ENCODE measurements around the gene RMDN3. TPM values are rescaled to one million over a fixed set of nuclear protein-coding genes. Genes with fewer than 3 reads are reported as not detected.

Gene RMDN3
- total RNA-seq, 1 experiment from 2014 or later: 23.5 TPM

- H3K27ac Mint-ChIP-seq (ENCODE audit: unreplicated experiment): no peak overlapping the region
- no peak for TF ChIP-seq CTCF (IDR thresholded peaks at IDR 0.05; ENCODE audit: unreplicated experiment)
- no peak overlapping the region for H3K4me3 Mint-ChIP-seq (ENCODE audit: low read depth, unreplicated experiment)
- CTCF ChIA-PET: interaction anchor here (0.6 kb wide), 1 partner anchor 780 kb away, joined by 3 read pairs; no protein-coding TSS in a partner anchor
- intact Hi-C loops (cut with micrococcal nuclease; ENCODE audit: unreplicated experiment): no loop called here
- no peaks in the 10 kb centered on the region for H3K9me3 Mint-ChIP-seq (ENCODE audit: low read depth, unreplicated experiment)
- peaks cover 29% of the 10 kb centered on the region for H3K36me3 Mint-ChIP-seq (ENCODE audit: insufficient read depth, unreplicated experiment)
- H3K27me3 Mint-ChIP-seq (ENCODE audit: unreplicated experiment): no peaks in the 10 kb centered on the region
- no TSS peak for BruUV-seq (replicated peaks)
- H3K4me1 Mint-ChIP-seq (ENCODE audit: low read depth, unreplicated experiment): peaks cover 22% of the 10 kb centered on the region
- no peak for DNase-seq
Observed at GRCh38 chr15:40766906-40767837, 12.1 kb upstream of the RMDN3 start.

GRCh38 chr15:40766194-40766815, 11.3 kb upstream of the RMDN3 start:
- no peak overlapping the region for H3K27ac Mint-ChIP-seq (ENCODE audit: unreplicated experiment)
- no peak overlapping the region for H3K4me3 Mint-ChIP-seq (ENCODE audit: low read depth, unreplicated experiment)
- CTCF ChIA-PET: interaction anchor here (0.6 kb wide), 1 partner anchor 781 kb away, joined by 3 read pairs; no protein-coding TSS in a partner anchor
- peaks cover 22% of the 10 kb centered on the region for H3K4me1 Mint-ChIP-seq (ENCODE audit: low read depth, unreplicated experiment)
- no peak for TF ChIP-seq CTCF (IDR thresholded peaks at IDR 0.05; ENCODE audit: unreplicated experiment)
- BruUV-seq (replicated peaks): no TSS peak
- peaks cover 24% of the 10 kb centered on the region for H3K36me3 Mint-ChIP-seq (ENCODE audit: insufficient read depth, unreplicated experiment)
- no peak for DNase-seq
- H3K9me3 Mint-ChIP-seq (ENCODE audit: low read depth, unreplicated experiment): no peaks in the 10 kb centered on the region
- intact Hi-C loops (cut with micrococcal nuclease; ENCODE audit: unreplicated experiment): no loop called here
- H3K27me3 Mint-ChIP-seq (ENCODE audit: unreplicated experiment): no peaks in the 10 kb centered on the region

GRCh38 chr15:40764629-40765103, 9.6 kb upstream of the RMDN3 start:
- no TSS peak for BruUV-seq (replicated peaks)
- Mint-ChIP-seq H3K9me3 (ENCODE audit: low read depth, unreplicated experiment) (no peaks in the 10 kb centered on the region), H3K27me3 (ENCODE audit: unreplicated experiment) (no peaks in the 10 kb centered on the region)

More at GRCh38 chr15:40764629-40765103, 9.6 kb upstream of the RMDN3 start:
- TF ChIP-seq CTCF (IDR thresholded peaks at IDR 0.05; ENCODE audit: unreplicated experiment): no peak
- Mint-ChIP-seq H3K36me3 (ENCODE audit: insufficient read depth, unreplicated experiment) (peaks cover 17% of the 10 kb centered on the region), H3K4me1 (ENCODE audit: low read depth, unreplicated experiment) (peaks cover 13% of the 10 kb centered on the region), H3K4me3 (ENCODE audit: low read depth, unreplicated experiment) (peak overlapping the region; percentile 60), H3K27ac (ENCODE audit: unreplicated experiment) (no peak overlapping the region)
- CTCF ChIA-PET: interaction anchor here (0.6 kb wide), 1 partner anchor 321 kb away, joined by 3 read pairs; no protein-coding TSS in a partner anchor
- DNase-seq: no peak
- intact Hi-C loops (cut with micrococcal nuclease; ENCODE audit: unreplicated experiment): no loop called here
